ENCODE results near the gene DTWD2.
"Not testable (repeated sequence)": the region's sequence is repeated elsewhere in the genome, so short reads cannot be mapped to it uniquely, and the experiment has no call there.

DTWD2 gene

DNA sequence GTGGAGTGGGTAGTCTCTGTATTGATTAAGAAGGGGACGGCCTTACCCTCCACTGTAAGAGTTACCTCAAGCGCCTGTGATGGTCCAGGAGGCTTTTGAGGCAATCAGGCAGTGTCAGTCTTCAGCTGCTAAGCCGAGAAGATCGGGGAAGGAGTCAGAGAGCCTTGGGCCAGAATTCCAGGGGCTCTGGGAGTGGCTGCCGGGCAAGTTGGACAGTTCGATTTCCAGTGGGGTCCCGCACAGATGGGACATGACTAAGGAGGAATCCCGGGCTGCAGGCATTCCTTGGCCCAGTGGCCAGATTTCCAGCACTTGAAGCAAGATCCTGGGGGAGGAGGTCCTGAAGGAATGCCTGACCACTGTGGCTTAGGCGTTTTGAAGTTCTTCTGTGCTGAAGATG lies 38.0 kb downstream of the DTWD2 start:
- not testable (repeated sequence) for DNase-seq (ENCODE audit: low spot score)

DNA sequence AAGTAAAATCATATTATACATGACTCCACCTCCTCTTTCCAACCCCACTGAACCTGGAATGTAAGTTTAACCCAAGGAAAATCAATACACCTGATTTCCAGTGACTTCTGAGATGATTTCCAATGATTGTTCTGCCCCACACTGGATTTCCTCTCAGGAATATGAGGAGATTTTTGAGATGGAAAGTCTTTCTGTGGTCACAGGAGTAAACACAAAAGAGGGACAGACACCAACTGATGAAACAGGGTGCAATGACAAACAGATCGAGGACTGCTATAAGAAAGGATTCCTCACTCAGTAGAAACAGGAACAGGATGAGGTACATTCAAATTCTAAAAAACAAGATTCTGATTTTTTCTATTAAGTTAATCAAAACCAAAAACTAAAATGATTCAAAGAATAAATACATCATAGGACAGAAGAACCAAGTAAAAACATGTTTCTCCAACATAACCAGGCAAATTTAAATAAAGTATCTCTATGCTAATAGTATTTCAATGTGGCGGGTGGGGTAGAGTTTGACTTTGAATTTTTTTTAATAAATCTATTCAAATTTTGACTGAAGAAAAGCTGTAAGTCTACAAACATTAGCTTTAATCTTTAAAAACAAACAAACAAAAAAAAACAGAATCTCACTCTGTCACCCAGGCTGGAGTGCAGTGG lies 42.1 kb downstream of the DTWD2 start:
- DNase-seq (ENCODE audit: low spot score), result no peak

DNA sequence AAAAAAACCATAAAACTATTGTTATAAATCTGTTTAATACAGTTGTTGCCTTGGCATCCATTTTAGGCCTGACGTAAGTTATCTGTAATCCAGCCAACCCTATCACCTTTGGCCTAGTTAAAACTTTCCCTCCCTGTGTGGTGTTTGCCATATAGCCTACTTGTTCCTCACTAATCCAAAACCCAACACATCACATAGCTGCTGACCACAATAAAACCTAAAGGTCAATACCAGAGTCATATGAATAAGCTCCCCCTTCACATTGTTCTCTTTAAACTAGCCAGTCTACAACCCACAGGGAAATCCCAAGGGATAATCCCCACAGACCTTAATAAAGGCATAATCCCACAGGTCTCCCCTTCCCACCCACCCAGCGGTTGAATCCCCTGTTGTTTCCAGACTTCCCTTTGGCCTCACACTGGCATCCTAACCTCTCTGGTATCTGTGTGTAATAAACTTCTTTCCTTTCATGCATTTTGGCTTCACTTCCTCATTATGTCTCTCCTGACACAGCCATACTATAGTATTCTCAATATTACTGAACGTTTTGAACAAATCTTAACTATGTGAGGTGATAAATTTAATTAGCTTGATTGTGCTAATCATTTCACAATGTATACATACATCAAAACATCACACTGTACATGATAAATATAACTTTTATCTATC lies 50.8 kb downstream of the DTWD2 start:
- no peak for DNase-seq (ENCODE audit: low spot score)

DNA sequence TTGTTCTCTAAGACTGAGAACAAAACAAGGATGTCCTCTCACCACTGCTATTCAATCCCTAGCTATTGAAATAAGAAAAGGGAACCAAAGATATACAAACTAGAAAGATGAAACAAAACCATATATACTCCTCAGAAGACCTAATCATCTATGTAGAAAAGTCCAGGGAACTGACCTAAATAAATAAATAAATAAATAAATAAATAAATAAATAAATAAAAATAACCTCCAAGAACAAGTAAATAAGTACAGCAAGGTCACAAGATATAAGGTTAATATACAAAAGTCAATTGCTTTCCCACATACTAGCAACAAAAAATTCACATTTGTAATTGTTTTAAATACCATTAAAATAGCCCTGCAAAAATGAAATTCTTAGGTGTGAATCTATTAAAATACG lies 54.6 kb downstream of the DTWD2 start:
- DNase-seq (ENCODE audit: low spot score), result no peak

GRCh38 chr5:118931564-118931963 lies 56.8 kb downstream of the DTWD2 start:
- DNase-seq (ENCODE audit: low spot score), result no peak

DNA sequence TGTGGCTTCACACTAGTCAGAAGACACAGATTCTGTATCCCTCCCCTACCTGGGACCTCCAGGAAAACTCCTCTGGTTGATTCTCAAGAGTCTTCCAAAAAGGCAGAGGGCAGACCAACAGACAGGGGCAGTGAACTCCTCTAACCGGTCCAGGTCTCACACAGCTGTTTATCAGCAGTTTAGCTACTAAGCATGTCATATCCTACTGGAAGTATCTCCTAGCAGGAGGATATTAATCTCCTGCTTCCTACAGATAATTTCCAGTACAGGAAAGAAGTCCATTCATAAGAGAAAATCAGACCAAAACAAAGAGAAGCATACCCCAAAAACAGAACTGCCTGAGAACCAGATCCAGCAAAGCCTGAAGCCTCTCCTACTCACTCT lies 64.3 kb downstream of the DTWD2 start:
- DNase-seq (ENCODE audit: low spot score), result no peak

GRCh38 chr5:118923295-118924005 lies 64.9 kb downstream of the DTWD2 start:
- DNase-seq (ENCODE audit: low spot score), result no peak

DNA sequence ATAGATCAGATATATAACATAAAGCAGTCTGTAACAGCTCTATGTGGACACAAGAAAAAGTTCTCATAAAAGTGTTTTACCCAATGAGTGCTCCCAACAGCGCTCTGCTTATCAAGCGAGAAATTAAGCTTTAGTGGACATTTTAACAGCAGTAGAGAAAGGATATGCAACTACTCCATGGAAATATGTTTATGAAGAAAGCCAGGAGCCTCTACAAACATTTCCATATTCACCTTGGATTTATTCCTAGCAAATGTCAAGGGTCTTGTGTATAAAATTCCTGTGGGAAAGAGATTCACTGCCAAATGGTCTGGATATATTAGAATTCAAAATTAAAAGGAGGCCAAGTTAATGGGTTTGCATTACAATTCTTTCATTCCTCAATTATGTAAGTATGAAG lies 66.5 kb downstream of the DTWD2 start:
- DNase-seq (ENCODE audit: low spot score), result no peak

DNA sequence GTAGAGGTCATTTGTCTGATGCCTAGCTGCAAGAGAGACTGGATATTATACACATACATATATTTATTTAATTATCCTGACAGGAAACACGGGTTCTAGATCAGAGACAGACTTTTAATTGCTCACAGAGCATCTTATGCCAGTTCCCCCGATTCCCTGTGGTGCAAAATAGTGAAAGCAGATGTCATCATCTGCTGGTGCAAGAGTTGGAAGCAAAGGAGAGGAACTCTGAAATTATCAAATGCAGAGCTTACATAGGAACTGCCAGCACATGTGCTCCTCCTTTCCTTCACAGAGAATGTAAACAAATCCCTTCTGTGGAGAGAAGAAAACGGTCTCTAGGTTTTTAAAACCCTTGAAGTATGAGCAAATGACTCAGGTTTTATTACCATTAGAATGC lies 69.3 kb downstream of the DTWD2 start:
- DNase-seq (ENCODE audit: low spot score), result no peak

- DNase-seq (ENCODE audit: low spot score), result no peak
These were observed 70.1 kb downstream of the DTWD2 start for GRCh38 chr5:118918232-118918631.

- not testable (repeated sequence) for DNase-seq (ENCODE audit: low spot score)
These were observed 80.8 kb downstream of the DTWD2 start for GRCh38 chr5:118907536-118907935.

- peak; percentile 31 for DNase-seq (ENCODE audit: low spot score)
These were observed 81.4 kb downstream of the DTWD2 start for GRCh38 chr5:118906947-118907346.

- no peak for DNase-seq (ENCODE audit: low spot score)
These were observed 83.2 kb downstream of the DTWD2 start for GRCh38 chr5:118905196-118905595.

DNA sequence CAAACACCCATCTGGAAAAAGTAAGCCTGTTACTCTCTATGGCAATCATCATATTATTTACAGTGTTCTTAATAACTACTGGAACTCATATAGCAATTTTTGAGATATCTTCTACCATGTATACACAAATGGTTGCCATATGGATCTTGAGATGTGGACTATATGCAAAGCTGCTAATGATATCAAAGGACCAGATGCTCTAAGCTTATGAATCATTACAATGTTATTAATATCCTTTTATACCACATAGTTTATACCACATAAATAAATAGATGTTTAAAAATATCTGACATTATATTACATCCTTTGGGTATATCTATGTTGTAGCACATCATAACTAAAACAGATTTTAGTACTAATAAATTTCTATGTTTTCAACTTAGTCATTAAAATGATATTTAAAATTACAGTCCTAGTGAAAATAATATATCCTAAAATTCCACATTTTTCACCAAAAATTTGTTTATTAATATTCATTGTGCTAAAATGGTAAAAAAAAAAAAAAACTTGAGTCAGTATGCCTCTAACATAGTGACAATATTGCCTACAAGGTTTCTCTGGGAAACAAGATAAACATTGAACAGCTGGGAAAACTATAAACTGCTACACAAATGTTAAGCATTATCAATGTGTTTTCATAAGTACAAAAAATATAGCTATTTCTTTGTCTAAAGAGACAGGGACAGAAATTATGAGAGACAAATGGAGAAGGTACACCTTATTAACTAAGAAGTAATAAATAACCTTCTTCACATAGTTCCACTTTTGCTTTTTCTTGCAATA lies 85.5 kb downstream of the DTWD2 start:
- no peak for DNase-seq (ENCODE audit: low spot score)

- no peak for DNase-seq (ENCODE audit: low spot score)
These were observed 93.6 kb downstream of the DTWD2 start for GRCh38 chr5:118894709-118895108.

- no peak for DNase-seq (ENCODE audit: low spot score)
These were observed 97.1 kb downstream of the DTWD2 start for GRCh38 chr5:118891252-118891651.

- no peak for DNase-seq (ENCODE audit: low spot score)
These were observed 99.2 kb downstream of the DTWD2 start for GRCh38 chr5:118889165-118889564.

GRCh38 chr5:118888556-118888955 lies 99.8 kb downstream of the DTWD2 start:
- no peak for DNase-seq (ENCODE audit: low spot score)

GRCh38 chr5:118883362-118883761 lies 105.0 kb downstream of the DTWD2 start:
- no peak for DNase-seq (ENCODE audit: low spot score)

GRCh38 chr5:118882666-118883065 lies 105.7 kb downstream of the DTWD2 start:
- no peak for DNase-seq (ENCODE audit: low spot score)

DNA sequence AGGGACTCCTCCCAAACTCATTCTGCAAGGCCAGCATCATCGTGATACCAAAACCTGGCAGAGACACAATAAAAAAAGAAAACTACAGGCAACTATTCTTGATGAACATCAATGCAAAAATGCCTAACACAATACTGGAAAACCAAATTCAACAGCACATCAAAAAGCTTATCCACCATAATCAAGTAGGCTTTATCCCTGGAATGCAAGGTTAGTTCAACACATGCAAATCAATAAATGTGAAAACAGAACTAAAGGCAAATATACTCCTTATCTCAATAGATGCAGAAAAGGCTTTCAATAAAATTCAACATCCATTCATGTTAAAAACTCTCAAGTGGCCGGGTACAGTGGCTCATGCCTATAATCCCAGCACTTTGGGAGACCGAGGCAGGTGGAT lies 111.5 kb downstream of the DTWD2 start:
- DNase-seq (ENCODE audit: low spot score), result not testable (repeated sequence)

DNA sequence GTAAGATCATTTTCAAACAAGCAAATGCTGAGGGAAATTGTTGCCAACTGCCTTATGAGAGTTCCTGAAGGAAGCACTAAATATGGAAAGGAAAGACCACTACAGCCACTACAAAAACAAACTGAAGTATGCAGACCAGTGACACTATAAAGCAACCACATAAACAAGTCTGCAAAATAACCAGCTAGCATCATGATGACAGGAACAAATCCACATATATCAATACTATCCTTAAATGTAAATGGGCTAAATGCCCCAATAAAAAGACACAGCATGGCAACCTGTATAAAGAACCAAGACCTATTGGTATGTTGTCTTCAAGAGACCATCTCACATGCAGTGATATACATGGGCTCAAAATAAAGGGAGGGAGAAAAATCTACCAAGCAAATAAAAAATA lies 113.2 kb downstream of the DTWD2 start:
- no peak for DNase-seq (ENCODE audit: low spot score)

- no peak for DNase-seq (ENCODE audit: low spot score)
These were observed 114.9 kb downstream of the DTWD2 start for GRCh38 chr5:118873417-118873816.

Measured in kidney tubule cell (primary cell).